Measurements from ENCODE around the gene CELF2.

CELF2 gene

DNA sequence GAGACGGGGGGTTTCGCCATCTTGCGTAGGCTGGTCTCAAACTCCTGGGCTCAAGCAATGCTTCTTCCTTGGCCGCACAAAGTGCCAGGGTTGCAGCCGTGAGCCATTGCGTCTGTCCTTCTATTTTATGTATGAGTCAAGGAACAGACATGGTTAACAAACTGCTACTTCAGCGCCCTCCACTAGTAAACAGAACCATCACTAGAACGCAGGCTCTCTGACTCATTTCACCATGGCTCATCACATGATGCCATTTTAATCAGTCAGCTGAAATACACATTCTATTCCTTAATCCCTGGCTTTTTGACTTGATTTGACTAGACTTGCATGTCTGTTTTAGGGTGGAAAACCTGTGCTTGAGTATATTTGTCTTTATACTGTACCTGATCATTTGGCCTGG, 41.3 kb downstream of the CELF2 start:
- peak; percentile 77 for DNase-seq (ENCODE audit: low spot score)

DNA sequence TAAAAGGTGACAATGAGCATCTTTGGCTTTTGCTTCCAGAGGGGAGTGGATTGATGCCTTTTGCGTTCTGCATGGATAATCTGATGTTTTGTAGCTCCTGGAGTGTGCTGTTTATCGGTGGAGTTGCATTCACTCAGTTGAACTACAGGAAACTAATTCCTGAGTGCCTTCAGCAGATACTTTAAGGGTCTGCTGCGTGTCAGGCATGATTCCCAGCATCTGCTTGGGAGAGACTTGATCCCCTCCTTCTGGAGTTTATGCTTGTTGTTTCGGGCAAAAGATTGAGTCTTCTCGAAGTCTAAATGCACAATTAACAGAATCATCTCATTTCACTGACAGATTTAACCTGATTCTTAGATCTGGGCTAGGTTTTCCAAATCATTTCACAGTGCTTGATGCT, 46.2 kb downstream of the CELF2 start:
- DNase-seq (ENCODE audit: low spot score), result no peak

DNA sequence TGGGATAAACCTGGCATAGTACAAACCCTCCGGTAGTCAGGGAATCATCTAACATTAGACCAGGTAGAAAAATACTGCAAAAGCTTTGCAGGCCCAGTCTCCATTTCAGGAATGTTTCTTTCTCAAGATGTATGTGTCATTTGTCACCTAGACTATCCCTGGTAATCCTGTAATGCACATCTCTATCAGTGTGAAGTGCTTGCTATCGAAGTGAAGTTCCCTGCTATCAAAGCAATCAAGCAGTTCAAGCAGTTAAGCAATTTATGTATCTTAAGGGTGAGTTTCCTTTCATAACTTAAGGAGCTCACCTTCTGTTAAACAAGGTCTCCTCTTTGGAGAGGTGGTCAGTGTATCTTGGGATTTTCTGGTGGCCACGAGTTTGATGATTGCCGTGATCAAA, 47.2 kb downstream of the CELF2 start:
- no peak for DNase-seq (ENCODE audit: low spot score)

DNA sequence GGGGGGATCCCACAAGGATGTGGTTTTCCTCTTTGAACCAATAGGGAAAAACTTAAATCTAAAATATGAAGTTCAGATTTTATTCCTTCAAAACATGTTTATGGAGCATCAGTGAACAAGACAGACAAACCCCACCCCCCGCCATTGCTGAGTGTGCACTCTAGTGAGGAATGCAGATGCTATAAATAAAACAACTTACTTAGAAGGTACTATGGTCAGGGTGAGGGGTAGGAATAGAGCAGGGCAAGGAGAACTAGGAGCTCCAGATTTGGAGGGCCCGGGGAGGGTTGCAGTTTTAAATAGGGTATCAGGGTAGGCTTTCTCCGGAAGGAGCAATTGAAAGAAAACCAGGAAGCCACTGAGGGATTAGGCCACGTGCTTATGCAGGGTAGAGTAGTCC, 47.9 kb downstream of the CELF2 start:
- no peak for DNase-seq (ENCODE audit: low spot score)

DNA sequence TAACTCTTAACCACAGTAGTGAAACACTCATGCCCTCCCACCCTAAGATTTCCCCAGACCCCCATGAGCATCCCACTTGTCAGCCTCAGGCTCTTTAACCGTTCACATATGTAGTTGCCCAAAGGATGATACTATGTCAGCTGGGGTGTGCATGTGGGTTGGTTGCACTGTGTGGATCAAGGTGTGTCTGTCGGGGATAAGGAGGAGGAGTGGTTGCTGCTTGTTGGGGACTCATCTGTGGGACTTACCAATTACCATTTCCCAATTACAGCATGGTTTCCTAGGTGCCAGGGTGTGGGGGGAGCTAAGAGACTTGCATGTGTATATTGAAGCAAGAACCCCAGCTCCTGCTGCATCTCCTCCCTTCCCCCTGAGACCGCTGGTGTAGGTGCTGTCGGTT, 48.8 kb downstream of the CELF2 start:
- no peak for DNase-seq (ENCODE audit: low spot score)

DNA sequence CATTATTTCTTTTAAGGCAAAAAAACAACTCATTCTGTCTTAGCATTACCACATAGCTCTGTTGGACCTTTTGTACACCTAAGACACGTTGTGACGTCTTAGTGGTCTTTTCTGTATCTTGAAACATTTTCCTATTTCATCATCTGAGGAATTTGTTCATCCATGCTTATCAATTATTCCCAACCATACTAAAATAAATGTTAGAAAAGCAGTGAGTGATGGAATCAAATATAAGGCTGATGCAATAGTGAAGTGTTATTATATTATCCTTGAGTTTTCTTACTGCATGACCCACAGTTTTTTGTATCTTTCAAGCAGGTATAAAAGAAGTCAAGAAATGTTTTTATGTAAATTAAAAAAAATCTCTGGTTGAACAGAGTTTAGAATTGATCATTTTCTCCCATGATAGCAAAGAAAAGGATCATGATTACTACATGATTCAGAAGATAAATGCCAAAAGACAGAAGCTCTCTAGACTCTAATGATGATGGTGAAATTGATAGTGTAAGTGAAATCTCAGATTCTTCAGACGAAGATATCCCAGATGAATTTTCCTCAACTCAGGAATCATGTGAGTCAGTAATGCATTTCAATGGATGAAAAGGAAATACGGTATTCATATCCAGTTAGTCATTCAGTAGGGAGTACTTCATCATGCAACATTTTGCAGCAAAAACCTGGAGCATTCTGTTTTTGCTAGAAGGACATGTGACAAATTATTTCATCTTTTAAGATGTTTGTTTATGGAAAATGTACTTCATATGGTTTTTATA, 51.4 kb downstream of the CELF2 start:
- no peak for DNase-seq (ENCODE audit: low spot score)

DNA sequence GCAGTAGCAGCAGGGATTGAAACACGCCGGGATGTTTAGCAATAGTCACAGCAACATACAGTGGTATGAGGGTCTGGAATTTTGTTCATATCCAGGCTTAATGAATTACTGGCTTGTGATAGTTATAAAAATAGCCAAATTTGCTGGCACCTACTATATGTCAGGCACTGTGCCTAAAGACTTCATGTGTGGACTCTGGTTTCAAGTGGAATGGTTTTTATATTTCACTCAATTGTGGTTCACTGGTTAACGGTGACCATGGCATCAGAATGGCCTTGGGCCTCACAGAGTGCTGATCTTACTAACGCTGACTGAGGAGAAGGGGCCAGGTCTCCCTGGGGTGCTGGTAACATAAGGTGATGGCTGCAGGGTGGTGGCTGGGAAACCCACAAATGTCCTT, 55.7 kb downstream of the CELF2 start:
- no peak for DNase-seq (ENCODE audit: low spot score)

DNA sequence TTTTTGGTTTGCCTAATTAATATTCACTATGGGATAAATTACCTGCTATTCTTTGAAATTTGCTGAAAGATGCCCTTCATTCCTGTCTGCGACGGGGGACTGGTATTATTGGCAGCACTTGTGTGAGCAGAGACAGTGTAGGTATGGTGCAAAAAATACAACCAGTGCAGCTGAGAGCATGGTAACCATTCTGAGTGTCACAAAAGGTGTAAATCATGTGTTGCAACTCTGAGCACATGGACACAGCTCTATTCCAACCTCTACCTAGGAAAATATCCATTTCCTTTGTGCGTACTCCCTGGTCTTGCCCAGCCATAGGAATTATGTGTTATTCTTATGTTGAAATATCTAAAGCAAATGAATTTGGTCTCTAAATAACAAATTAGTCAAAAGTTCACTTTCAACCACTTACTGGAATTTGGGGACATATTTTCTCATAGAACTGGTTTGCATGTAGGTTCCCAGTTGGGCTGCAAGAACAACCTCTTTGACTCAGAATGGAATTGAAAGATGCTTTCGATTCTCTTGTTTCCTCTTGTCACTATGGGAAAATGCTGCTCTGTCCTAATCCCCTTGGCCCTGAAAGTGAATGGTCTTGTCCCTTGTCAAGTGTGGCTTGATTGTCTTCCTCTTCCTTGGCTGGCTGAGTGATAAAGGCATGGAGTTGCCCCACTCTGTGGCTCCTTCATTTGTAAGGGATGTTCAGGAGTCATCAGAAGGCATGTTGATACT, 57.0 kb downstream of the CELF2 start:
- no peak for DNase-seq (ENCODE audit: low spot score)

DNA sequence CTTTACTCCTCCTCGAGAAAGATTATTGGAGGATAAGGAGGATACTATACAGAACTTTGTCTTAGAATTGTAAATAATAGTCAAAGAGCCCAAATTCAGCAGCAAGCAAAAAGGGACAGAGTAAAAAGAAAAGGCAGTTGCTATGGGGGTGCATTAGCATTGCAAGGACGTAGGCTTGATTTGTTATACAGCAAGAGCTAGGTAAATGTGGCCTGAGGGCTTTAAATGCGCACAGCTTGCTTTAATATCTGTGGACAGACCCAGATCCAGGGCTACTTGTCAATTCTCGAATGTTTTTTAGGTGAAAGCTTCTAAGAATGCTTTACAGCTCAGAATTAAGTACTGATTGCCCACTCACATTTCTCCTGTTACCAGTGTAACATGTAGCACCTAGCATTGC, 58.5 kb downstream of the CELF2 start:
- DNase-seq (ENCODE audit: low spot score), result no peak

DNA sequence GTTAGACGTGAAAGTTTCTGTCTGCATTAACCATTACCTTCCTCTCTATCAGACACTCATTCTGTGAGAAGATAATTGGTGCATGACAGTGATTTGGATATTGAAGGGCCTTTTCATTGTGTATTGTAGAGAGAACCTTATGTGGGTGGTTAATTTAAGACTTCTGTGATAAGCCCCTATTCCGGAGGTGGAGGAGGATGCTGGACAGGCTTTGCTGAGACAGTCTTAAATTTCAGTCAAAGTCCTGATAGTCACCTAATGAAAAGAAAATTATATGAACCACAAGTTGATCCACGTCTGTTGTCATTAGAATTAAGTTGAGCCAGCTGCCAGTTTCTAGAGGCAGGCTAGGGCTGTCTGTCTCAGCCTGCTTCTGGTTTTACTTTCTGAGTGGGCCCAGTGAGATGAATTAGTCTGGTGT, 62.9 kb downstream of the CELF2 start:
- DNase-seq (ENCODE audit: low spot score), result no peak

DNA sequence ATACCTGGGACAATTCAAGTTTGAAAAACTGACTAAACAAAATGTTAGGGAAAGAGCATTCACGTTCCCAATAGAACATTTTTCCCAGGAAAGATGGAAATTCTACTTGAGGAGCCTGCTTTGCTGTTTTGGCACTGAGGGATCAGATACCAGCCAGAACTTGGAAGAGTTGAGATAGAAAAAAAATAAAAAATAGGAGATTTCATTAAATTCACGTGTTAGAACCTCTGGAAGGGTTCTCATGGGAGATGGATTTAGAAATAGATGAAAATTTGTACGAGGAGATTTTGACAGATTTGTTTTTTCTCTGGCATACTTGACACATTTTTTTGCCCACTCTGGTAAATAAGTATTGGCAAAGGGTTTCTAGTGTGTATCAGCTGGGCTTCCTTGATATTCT, 63.7 kb downstream of the CELF2 start:
- no peak for DNase-seq (ENCODE audit: low spot score)

DNA sequence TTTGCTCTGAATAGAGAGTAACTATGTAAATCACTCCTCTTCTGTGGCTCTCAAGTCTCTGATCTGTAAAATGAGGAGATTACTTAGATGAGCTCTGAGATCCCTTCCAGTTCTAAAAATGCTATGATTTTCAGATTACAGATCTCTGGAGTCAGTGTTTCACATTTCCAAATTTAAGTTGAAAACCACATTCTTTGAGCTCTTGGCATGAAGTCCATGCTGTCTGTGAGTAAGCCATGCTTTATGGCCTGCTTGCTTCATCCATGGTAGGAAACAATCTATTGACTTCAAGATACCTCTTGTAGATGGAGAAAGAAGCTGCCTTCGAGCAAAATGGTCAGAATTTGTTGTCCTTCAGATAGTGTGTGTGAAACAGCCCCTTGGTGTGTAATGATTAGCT, 64.9 kb downstream of the CELF2 start:
- DNase-seq (ENCODE audit: low spot score), result no peak

DNA sequence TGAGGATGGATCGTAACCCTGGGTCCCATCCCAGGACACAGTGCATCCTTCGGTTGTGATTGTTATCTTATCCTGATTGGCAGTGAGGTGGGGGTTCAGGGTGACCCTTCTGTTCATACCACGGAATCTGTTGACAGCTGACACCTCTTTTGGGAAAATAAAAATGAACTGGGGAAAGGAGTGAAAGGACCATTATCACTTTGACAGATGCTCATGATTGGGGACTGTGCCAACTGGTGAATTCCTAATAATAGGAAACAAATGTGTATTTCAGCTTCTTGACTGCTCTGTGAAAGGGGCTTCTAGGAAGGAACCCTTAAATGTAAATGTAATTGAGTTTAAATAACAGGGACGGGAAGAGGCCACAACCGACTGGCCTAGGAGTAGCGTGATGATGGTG, 65.4 kb downstream of the CELF2 start:
- DNase-seq (ENCODE audit: low spot score), result no peak

DNA sequence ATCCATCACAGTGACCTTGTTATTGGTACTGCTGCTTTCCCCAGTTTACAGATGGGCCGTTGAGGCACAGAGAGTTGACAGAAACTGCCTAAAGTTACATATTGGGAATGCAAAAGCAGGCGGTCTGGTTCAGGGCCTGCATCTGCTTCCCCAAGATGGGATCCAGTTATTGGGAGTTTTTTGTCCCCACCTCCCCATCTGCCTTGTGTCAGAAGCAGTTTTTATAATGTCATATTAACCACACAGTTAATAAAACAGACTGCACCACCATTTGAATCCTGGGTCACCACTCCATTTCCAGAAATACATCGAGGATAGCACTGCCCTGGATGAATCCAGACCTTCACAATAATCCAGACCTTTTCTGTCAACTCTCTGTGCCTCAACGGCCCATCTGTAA, 67.9 kb downstream of the CELF2 start:
- no peak for DNase-seq (ENCODE audit: low spot score)

DNA sequence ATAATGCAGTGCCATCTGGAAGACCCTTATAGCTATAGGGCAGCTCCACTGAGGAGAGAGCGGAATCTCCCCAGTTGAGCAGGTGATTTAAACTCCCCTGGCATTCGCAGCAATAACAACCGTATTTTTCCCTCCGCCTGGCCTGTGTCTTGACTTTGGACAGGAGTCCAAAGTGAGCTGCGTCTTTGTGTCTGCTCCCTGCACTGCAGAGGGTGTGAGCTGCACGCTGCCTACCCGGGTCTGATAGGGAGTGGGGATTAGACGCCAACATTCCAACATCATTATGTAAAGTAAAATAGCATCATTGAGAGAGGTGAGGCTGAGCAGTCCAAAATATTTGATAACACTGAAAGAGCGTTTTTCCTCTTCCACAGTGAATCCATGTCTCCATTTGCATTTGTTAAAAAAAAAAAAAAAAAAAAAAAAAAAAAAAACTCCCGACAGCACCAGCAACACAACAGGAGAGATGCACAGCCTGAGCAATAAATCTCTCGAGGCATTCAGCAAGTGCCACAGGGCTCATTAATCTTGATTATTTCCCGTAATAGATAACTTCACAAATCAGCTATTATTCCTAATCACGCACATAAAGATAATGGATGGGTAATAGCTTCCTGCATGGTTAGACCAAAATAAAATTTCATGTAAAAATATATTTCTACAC, 68.6 kb downstream of the CELF2 start:
- no peak for DNase-seq (ENCODE audit: low spot score)

DNA sequence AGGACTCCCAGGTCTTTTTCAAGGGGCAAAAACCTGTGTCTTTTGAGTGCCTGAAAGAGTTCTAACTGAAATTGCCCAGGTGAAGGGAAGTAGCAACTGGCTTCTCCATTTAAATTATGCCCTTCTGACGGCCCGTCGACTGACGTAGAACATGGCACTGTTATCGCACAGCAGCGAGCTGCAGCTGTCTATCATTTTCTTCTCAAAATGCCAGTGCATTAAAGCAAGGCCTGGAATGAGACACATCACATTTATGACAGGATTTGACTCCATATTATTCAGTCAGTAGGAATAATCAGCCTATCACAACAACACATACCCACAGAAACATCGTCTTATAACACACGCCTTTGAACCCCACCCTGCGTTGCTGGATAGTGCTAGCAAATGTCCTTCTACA, 69.7 kb downstream of the CELF2 start:
- DNase-seq (ENCODE audit: low spot score), result no peak

DNA sequence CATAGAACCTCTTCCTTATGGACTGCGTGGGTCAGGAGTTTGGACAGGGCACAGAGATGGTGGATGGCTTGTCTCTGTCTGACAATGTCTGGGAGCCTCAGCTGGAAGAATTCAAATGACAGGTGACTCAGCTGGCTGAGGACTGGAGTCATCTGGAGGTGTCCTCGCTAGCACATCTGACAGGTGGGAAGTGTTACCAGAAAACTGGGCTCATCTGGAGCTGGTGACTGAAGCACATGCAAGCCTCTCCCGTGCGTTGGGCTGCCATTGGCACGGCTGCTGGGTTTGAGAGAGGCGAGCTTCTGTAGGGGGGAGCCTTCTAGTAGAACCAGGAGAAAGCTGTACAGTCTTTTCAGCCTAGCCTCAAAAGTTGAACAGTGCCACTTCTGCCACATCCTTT, 71.0 kb downstream of the CELF2 start:
- no peak for DNase-seq (ENCODE audit: low spot score)

DNA sequence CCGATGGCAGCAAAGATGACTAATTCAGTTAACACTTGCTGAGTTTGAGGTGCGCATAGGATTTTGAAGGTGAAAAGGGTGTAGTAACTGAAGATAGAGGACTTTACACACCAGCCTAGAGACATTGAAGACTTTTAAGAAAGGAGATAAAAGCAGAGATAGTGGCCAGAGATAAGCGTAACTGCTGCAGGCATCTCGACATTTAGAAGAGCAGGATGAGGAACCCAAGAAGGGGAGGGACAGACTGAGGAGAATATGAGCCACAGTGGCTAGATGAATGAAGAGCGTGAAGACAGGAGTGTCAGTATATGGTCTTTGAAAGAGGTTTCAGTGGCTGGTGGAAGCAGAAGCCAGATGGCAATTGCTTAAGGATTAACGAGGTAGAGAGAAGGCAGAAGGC, 71.6 kb downstream of the CELF2 start:
- DNase-seq (ENCODE audit: low spot score), result no peak

DNA sequence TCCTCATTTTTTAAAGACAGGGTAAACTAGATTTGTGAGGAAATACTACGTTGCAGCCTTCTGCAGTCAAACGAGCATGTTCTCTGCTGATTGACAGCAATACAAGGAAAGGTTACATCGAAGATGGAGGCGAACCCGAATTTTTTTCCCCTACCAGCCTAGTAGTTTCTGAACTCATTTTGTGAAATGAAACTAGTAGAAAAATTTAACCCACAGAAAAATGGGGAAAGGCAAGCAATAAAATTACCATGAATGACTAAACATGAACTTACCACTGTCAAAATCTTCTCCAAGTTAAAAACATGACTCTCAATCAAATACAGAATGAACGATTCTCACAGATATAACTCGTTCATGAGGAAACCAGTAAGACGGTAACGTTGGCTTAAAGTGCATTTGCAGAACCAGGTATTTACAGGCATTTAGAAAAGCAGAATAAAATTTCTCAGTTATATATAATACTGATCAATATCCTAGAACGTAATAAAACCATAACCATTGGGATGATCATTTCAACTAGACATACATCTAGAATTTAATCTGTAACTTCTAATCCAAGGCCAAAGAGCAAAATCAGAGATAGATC, 73.9 kb downstream of the CELF2 start:
- no peak for DNase-seq (ENCODE audit: low spot score)

DNA sequence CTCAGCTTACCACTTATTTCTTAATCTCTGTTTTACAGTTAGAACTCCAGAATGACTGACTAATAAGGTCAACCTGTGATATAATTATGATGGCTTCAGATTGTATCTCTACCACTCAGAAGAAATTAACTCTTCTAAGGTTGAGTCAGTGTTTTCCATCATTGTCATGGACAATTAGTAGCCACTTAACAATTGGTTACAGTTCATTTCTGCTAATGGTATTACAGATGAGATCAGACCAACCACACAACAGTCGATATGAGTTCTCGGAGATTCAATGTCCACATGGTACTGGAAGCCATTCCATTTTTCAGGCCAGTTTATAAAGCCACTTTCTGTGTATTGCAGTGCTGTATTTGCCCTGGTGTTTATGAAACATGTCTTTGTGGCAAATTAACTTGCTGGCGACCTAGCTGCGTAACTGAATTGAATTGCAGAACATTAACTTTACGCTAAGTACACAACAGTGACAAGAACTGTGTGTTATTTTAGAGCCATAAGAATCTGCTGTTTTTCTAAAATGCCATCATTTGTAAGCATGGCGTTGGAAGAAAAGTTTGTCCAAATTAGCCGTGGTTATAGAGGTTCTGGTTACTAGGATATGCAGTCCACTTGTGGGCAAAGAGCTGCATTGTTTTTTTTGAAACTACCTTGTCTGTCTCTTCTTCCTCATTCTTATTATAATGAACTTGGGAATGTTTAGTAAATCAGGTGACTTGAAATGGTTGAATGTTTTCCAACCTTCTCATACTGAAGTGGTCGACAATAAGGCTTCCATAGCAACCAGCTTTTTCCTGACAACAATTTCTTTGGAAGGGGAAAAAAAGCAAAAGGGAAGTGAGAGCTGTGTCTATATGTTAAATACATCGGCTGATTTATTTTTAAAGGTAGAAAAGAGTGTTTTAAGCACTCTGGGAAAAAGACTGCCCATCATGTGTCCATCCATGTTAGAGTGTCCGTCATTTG, 76.4 kb downstream of the CELF2 start:
- peak; percentile 41 for DNase-seq (ENCODE audit: low spot score)

DNA sequence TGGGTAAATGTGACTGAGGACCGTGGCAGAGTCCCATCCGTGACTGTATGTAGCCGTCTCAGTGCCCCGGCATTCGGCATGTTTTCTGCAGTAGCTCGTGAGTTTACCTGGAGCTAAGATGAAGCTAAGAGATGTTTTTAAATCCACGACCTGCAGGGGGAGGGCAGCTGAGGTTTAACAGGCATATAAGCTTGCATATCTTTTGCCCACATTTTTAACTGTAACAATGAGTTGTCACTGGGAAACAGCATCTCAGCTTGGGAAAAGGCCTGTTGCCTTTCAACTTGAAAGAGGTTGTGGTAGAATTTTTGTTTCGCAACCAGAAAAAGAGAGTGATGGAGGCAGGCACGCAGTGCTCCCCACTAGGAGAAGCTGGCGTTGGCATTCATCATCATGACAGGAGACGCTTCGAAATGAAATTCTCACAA, 77.7 kb downstream of the CELF2 start:
- no peak for DNase-seq (ENCODE audit: low spot score)

DNA sequence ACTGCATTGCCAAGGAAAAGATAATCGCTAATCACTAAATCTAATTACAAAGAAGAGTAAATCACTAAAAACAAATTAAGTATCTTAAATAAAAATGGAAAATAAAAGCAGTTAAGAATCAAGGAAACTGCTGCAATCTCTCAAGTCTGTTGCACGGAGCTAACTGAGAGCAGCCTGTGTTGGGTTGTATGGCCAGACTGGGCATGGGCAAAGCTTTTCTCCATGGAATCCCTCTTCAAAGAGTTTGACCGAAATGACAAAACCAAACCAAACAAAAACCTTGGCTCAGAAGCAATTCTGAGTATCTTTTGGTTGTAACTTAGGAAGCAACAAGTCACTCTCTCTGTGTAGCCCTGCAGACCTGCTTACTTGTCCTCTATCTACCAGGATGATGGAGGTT, 78.8 kb downstream of the CELF2 start:
- DNase-seq (ENCODE audit: low spot score), result no peak

Measured in kidney tubule cell (primary cell).